GM18498 (cell line): ENCODE results near the gene SYNPR.

Experiments used
- ATAC-seq: cut with Tn5 transposase; IDR thresholded peaks from one replicate; pipeline ENCODE4 v1.9.1; 2021; ENCODE audit warnings: mild to moderate bottlenecking, moderate library complexity; ENCODE audit not compliant: unreplicated experiment

Gene SYNPR

GRCh38 chr3:63303238-63303637 is 25.1 kb downstream of the SYNPR start:
- no peak for ATAC-seq

- no peak for ATAC-seq
Observed at GRCh38 chr3:63304421-63304820, 26.3 kb downstream of the SYNPR start.

GRCh38 chr3:63308072-63308471 is 30.0 kb downstream of the SYNPR start:
- ATAC-seq, result no peak

DNA sequence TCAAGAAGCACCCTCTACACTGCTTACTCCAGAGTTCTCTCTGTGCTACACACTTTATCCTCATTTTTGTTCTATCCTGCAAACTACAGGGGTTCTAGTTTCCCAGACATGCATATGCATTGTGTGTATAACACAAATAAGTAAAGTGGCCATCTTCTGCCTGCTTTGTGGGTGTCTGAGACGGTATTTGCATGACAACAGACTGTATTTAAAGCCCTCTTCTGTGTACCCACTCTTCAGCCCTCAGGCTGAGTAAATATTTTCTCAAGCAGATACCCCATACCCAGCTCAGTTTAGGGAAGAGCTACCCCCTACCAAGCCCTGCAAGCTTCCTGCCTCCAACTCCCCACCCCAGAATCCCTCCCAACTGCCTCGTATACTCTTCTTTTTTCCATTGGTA is 31.7 kb downstream of the SYNPR start:
- no peak for ATAC-seq

DNA sequence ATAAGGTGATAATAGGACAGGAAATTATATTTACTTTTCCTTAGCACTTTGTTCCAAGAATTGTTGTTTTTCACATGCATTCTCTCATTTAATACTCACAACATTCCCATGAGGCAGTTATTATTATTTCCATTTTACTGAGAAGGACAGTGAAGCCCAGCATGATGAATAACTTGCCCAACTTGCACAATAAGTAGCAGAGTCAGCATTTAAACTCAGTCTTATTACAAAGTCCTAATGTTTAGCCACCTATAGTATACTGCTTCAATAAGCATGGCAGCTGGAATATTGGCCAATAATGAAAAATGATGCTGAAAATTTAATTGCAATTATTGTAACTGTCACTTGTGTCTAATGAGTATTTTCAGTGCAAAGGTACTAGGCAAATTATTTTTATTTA is 45.7 kb downstream of the SYNPR start:
- no peak for ATAC-seq

DNA sequence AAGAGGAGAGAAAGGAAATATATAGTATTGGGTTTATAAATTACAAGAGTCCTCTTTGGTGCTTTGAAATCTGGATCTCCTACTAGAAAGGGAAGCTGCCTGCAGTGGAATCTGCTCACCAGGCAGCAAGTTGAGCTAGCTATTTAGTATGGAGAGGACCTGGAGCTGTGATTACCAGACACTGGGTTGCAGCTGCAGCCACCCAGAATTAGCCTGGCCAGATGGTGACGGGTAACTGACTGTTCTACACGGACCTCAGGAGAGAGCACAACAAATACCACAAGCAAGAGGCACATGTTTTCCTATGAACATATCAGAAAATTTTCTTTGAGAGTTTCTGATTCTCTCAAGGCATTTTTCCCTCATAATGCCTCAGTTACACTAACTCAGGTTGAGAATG is 46.5 kb downstream of the SYNPR start:
- no peak for ATAC-seq

GRCh38 chr3:63325386-63325785 is 47.3 kb downstream of the SYNPR start:
- ATAC-seq, result no peak

GRCh38 chr3:63328365-63328764 is 50.3 kb downstream of the SYNPR start:
- ATAC-seq, result no peak

DNA sequence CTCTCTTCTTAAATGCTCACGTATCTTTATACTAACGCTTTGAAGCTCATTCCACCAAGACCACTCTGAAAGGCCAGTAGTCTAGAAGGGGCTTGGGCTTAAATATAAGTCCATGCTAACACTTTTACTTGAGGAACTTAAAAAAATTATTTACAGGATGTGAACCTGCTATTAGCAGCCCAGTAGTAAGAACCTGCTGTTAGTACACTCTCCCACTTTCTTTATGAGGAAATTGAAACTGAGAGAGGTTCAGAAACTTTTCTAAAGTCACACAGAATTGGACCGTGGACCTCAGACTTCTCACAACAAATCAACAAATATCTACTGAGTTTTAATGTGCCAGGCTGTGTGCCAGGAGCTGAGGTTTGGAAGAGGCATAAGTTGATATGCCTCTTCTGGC is 53.4 kb downstream of the SYNPR start:
- no peak for ATAC-seq

DNA sequence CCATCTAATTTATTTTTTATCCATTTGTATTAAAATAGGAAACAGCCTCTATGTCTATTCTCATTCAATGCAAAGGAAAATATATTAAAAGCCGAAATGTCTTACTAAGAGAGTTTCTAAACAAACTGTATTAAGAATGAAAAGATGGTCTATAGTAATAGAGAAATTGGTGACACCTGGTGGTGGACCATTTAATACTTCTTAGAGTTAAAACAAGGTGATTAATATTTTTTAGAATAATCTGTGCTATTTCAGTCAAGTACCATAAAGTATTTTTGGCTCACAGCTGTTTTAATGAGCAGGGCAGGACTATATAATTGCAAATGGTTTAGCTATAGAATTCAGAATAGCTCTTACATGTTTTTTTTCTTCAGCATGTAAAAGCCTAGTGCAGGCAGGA is 55.7 kb downstream of the SYNPR start:
- ATAC-seq, result no peak

DNA sequence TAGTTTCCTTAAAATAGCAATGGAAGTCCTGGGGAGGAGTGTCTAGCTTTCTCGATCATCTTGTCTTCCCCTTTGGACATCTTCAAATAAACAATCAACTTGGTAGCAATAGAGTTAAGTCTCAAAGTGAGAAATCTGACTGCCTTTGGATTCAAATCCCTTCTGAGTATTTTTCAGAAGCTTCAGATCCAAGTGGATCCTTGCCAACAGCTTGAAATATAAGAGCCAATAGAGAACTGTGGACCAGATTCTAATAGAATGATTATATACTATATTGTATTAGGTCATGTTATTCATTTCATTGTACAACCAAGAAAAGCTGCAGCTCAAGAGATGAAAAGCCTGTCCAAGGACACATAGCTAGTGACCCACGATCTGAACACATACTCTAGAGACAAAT is 60.2 kb downstream of the SYNPR start:
- no peak for ATAC-seq

DNA sequence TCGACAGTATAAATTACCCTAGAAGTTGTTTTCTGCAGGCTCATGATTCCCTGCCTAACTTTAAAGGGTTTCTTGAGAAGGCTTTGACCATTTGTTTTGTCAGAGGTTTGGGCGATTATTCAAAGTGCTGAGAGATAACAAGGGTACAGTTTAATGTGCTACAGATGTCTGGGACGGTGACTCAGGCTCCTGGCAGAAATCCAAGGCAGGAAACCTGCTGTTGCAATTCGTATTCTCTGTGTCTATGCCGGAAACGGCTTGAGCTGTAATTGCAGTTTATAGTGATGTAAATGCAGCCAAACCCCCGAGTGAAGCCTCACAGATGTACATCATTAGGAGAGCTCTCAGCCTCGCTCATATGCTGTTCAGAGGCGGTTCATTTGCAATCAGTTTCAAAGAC is 65.6 kb downstream of the SYNPR start:
- no peak for ATAC-seq

GRCh38 chr3:63344661-63345060 is 66.6 kb downstream of the SYNPR start:
- no peak for ATAC-seq

- ATAC-seq, result peak; percentile 85
Observed at GRCh38 chr3:63349583-63350573, 71.8 kb downstream of the SYNPR start.

GRCh38 chr3:63351159-63352007 is 73.3 kb downstream of the SYNPR start:
- peak; percentile 85 for ATAC-seq

DNA sequence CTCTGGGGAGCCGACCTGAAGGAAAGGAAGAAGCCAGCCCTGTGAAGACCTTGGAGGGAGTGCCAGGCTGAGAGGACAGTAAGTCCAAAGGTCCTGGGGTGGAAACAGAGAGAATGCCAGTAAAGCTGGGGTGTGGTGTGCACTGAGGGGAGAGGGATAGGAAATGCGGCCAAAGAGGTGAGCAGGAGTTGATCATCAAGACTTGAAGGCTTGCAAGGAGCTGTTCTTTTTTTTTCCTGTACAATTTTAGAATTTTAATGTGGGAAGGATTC is 73.8 kb downstream of the SYNPR start:
- ATAC-seq, result no peak

- ATAC-seq, result no peak
Observed at GRCh38 chr3:63353383-63353782, 75.3 kb downstream of the SYNPR start.

- ATAC-seq, result no peak
Observed at GRCh38 chr3:63354160-63354559, 76.1 kb downstream of the SYNPR start.

- ATAC-seq, result no peak
Observed at GRCh38 chr3:63355809-63356208, 77.7 kb downstream of the SYNPR start.

- no peak for ATAC-seq
Observed at GRCh38 chr3:63364495-63364894, 86.4 kb downstream of the SYNPR start.

DNA sequence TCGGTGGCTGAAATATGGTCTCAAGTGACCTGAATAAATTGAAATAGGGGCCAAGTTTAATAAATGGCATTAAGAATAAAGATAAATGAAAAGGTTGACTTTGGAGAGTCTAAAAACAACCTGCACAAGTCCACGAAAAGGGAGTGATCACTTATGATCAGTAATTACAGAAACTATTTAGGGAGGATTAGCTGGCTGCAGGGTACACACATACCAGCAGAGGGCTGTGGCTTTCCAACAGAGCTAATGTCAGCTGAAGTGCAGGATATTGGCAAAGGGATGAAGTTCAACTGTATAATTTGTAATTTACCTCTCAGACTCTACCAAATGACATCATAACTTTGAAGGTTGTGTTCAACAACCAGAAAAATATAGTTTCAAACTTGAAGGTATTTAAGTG is 86.8 kb downstream of the SYNPR start:
- no peak for ATAC-seq

DNA sequence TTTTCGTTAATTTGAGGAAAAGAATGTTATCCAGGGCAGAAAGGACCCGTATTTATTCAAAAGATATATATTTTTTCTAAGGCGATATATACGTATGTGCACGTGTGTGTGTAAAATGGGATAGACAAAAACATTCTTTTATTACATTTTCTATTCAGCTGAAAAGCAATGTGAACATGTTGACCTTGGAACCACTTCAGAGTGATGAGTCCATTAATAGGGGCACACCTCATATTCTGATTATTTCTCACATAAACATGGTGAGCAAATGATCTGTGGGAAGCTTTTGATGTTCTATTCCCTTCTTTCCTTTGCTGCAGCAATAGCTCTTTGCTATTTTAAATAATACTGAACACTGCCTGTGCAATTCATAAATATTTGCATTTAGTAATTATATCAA is 87.6 kb downstream of the SYNPR start:
- no peak for ATAC-seq
